Skeletal muscle satellite cell (primary cell): ENCODE results near the gene CYP2C19.
"Not testable (repeated sequence)": the region's sequence is repeated elsewhere in the genome, so short reads cannot be mapped to it uniquely, and the experiment has no call there.

ENCODE experiments used
- H3K27me3 ChIP-seq: 2 replicates; pipeline ENCODE4 v1.7.0; 2013; ENCODE audit warnings: low read length; ENCODE audit not compliant: control insufficient read depth, insufficient read depth
- H3K36me3 ChIP-seq: 2 replicates; pipeline ENCODE4 v1.7.0; 2013; ENCODE audit warnings: mild to moderate bottlenecking, control low read depth, low read length; ENCODE audit not compliant: insufficient read depth
- H3K4me1 ChIP-seq: 2 replicates; pipeline ENCODE4 v1.7.0; 2013; ENCODE audit warnings: low read length; ENCODE audit not compliant: control insufficient read depth, insufficient read depth
- H3K4me2 ChIP-seq: 2 replicates; pipeline ENCODE4 v1.7.0; 2013; ENCODE audit warnings: mild to moderate bottlenecking, low read length
- H3K4me3 ChIP-seq: 2 replicates; pipeline ENCODE4 v1.7.0; 2013; ENCODE audit warnings: low read length
- H3K9ac ChIP-seq: 2 replicates; pipeline ENCODE4 v1.7.0; 2013; ENCODE audit warnings: mild to moderate bottlenecking, low read depth, low read length, moderate library complexity
- H3K9me3 ChIP-seq: replicated peaks from 2 replicates; pipeline ENCODE4 v1.7.0; 2013; ENCODE audit warnings: mild to moderate bottlenecking, control low read depth, low read length

CYP2C19 gene

GRCh38 chr10:94889123-94889522 is 126.6 kb downstream of the CYP2C19 start:
- Histone ChIP-seq H3K9ac (no peak overlapping the region), H3K4me2 (no peak overlapping the region), H3K36me3 (no peaks in the 10 kb centered on the region), H3K9me3 (no peaks in the 10 kb centered on the region), H3K4me3 (no peak overlapping the region), H3K4me1 (no peaks in the 10 kb centered on the region), H3K27me3 (no peaks in the 10 kb centered on the region)

GRCh38 chr10:94890264-94891022 is 128.0 kb downstream of the CYP2C19 start:
- H3K4me2 ChIP-seq = no peak overlapping the region
- H3K4me1 ChIP-seq = no peaks in the 10 kb centered on the region
- H3K4me3 ChIP-seq = no peak overlapping the region
- no peaks in the 10 kb centered on the region for H3K9me3 ChIP-seq
- H3K36me3 ChIP-seq = no peaks in the 10 kb centered on the region
- H3K9ac ChIP-seq = no peak overlapping the region
- no peaks in the 10 kb centered on the region for H3K27me3 ChIP-seq

GRCh38 chr10:94898414-94898813 is 135.9 kb downstream of the CYP2C19 start:
- H3K4me2 ChIP-seq, H3K36me3 ChIP-seq, H3K4me3 ChIP-seq, H3K9me3 ChIP-seq, H3K4me1 ChIP-seq, H3K27me3 ChIP-seq, H3K9ac ChIP-seq: not testable (repeated sequence)

- no peak overlapping the region for H3K4me3 ChIP-seq
- H3K27me3 ChIP-seq = no peaks in the 10 kb centered on the region
- no peaks in the 10 kb centered on the region for H3K9me3 ChIP-seq
- H3K36me3 ChIP-seq = no peaks in the 10 kb centered on the region
- no peak overlapping the region for H3K9ac ChIP-seq
- no peaks in the 10 kb centered on the region for H3K4me1 ChIP-seq
- H3K4me2 ChIP-seq = no peak overlapping the region
Observed at GRCh38 chr10:94902080-94902479, 139.6 kb downstream of the CYP2C19 start.

GRCh38 chr10:94902570-94902969 is 140.1 kb downstream of the CYP2C19 start:
- H3K4me2 ChIP-seq = no peak overlapping the region
- no peaks in the 10 kb centered on the region for H3K4me1 ChIP-seq
- no peak overlapping the region for H3K4me3 ChIP-seq
- no peaks in the 10 kb centered on the region for H3K27me3 ChIP-seq
- no peaks in the 10 kb centered on the region for H3K9me3 ChIP-seq
- H3K9ac ChIP-seq = no peak overlapping the region
- H3K36me3 ChIP-seq = no peaks in the 10 kb centered on the region
